Non-pigmented ciliary epithelial cell (primary cell): ENCODE measurements around the gene DUSP9.

Source experiments
- DNase-seq: peaks from one replicate; pipeline ENCODE4 v3.0.0-alpha.2; 2010; ENCODE audit warnings: low read depth

The DUSP9 gene

DNA sequence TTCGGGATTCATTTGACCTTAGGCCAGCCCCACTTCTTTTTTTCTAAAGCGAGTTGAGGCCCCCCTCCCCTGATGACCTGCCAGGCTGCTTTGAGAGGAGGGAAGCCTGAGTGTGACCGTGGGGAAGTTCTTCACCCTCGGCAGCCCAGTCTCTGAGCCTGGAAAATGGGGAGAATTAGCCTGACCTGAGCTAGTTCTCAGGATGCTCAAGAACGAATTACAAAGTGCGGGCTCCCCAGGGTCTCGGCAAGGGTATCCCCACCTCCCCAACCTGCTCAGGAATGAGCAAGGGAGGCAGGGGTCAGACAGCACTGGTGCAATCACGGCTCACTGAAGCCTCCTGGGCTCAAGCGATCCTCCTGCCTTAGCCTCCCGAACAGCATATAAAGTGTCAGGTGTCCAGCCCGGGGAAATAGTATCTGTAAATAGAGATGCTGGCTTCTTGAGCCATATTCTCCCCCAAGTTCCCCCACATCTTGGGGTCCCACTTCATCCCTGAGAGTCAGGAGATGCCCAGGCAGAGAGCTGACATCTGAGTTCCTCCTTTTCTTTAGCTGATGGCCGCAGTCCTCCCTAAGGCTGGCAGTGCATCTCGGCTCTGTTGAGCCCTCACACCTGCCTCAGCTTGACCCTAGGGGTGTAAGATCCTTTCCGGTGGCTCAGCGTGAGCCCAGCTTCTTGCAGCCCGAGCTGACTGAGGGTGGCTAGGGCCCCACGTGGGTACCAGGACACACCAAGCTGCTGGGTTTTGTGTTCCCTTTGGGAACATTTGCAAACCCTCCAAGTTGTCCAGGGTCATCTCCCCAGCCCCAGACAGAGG lies 1.6 kb downstream of the DUSP9 start:
- DNase-seq = no peak

DNA sequence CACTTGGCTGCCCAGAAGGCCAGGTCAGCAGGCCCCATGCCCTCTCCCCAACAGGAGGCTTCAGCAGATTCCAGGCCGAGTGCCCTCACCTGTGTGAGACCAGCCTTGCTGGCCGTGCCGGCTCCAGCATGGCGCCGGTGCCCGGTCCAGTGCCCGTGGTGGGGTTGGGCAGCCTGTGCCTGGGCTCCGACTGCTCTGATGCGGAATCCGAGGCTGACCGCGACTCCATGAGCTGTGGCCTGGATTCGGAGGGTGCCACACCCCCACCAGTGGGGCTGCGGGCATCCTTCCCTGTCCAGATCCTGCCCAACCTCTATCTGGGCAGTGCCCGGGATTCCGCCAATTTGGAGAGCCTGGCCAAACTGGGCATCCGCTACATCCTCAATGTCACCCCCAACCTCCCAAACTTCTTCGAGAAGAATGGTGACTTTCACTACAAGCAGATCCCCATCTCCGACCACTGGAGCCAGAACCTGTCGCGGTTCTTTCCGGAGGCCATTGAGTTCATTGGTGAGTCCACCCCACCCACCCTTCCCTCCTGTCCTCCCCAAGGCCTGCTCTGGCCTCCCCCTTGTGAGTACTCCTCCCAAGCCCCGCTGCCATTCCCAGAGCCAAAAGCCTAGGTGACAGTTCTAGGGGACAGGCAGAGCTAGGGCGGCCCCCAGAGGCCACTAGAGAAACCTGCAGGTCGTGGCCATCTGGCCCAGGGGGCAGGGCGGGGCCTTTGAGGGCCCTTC lies 2.3 kb downstream of the DUSP9 start:
- no peak for DNase-seq

DNA sequence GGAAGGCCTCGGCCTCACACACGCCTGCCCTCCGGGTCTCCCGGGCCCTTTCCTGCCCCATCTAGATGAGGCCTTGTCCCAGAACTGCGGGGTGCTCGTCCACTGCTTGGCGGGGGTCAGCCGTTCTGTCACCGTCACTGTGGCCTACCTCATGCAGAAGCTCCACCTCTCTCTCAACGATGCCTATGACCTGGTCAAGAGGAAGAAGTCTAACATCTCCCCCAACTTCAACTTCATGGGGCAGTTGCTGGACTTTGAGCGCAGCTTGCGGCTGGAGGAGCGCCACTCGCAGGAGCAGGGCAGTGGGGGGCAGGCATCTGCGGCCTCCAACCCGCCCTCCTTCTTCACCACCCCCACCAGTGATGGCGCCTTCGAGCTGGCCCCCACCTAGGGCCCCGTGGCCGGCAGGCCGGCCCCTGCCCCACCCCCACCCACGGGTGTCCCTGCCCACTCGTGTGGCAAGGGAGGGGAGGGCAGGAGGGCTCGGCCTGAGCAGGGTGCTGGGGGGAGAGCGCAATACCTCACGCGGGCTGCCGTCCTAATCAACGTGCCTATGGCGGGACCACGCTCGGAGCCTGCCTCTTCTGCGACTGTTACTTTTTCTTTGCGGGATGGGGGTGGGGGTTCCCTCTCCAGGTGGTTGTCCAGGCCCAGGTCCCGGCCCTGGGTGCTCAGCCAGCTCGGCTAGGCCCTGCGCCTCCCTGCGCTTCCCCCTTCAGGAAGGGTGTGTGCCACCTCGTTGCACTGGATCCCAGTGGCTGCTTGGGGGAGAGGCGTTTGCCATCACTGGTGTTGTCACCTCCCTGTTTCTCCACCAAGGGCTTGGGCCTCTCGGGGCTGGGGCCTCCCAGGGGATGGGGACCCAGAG lies 3.1 kb downstream of the DUSP9 start:
- no peak for DNase-seq

DNA sequence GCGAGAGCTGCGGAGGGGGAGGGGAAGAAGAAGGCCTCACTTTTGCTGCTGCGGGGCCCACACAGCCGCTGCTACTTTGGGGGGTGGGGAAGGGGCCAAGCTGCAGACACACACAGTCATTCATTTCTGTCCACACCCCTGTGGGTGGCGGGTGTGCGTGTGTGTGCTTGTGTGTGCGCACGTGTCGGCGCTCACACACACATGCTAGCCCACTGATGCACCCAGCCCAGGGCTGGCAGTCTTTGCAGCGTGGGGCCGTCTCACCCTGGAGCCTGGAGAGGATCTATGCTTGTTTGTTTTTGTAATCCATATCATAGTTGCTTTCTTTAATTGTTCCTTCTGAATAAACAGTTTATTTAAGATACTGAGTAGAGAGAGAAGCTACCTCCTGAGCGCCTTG lies 4.0 kb downstream of the DUSP9 start:
- no peak for DNase-seq

DNA sequence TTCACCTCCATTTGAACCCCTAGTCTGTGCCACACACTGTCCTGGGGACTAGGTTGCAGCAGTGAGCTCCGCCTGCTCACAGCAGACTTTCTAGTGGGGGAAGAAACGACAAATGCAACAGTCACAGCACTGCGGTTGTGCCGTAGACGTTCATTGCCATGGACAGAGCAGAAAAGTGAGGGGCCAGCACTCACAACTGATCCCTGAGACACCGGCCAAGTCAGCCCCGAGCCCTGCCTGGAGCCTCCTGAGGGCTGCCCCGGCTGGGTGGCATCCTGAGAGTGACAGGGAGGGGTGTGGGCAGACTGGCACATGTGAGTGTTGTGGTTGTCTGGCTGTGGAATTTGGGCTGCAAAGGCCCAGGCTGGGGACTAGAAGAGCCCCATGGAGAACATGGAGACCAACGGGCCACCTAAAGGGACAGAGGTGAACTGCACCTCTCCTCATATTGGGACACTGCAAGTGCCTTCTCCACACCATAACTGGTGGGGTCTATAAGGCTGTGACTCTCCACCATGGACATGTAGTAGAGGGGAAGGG lies 4.6 kb downstream of the DUSP9 start:
- DNase-seq = no peak

DNA sequence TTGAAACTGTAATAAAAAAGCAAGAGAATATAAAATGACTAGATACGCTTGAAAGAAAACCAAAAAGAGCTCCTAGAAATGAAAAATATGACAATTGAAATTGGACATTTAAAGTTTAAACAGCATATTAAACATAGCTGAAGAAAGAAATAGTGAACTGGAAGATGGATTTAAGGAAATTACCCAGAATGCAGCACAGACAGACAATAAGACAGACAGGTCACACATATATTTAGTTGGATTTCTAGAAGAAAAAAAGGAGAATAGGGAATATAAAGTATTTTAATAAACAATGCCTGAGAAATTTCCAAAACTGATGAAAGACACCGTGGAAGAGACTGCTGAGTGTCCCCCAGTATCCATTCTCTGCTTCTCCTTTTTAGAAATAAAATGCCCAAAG lies 6.6 kb downstream of the DUSP9 start:
- no peak for DNase-seq

DNA sequence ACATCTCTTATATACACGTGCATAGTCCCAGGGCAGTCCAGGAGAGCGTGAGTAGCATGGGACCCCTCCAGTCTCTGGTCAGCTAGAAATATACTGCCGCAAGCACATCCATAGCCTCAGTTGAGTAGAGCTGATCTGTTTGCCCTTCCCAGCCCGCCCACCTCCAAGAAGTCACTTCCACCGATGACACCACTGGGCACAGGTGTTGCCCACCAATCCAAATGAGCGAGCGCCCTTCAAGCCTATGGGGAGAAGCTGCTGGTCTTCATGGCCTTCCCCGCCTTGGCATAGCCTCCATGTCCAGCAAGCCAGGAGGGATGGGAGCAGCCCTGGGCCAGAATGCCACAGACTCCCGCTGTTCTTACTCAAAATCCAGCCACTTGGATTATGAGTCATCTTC lies 10.2 kb downstream of the DUSP9 start:
- DNase-seq = no peak

DNA sequence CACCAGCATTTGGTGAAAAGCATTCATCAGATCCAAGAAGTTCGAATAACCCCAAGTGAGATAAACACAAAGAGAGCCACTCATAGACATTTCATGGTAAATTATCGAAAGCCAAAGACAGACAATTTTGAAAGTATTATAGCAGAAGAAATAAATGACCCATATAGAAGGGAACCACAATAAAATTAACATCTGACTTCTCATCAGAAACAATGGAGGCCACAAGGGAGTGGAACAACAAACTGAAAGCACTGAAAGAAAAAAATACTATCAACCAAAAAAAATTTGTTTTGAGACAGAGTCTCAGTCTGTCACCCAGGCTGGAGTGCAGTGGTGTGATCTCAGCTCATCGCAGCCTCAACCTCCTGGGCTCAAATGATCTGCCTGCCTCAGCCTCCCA lies 12.3 kb downstream of the DUSP9 start:
- DNase-seq = no peak

DNA sequence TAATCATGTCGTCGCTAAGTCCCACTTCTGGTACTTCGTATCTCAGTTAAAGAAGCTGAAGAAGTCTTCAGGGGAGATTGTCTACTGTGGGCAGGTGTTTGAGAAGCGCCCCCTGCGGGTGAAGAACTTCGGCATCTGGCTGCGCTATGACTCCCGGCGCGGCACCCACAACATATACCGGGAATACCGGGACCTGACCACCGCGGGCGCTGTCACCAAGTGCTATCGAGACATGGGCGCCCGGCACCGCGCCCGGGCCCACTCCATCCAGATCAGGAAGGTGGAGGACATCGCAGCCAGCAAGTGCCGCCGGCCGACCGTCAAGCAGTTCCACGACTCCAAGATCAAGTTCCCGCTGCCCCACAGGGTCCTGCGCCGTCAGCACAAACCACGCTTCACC lies 15.3 kb downstream of the DUSP9 start:
- no peak for DNase-seq

DNA sequence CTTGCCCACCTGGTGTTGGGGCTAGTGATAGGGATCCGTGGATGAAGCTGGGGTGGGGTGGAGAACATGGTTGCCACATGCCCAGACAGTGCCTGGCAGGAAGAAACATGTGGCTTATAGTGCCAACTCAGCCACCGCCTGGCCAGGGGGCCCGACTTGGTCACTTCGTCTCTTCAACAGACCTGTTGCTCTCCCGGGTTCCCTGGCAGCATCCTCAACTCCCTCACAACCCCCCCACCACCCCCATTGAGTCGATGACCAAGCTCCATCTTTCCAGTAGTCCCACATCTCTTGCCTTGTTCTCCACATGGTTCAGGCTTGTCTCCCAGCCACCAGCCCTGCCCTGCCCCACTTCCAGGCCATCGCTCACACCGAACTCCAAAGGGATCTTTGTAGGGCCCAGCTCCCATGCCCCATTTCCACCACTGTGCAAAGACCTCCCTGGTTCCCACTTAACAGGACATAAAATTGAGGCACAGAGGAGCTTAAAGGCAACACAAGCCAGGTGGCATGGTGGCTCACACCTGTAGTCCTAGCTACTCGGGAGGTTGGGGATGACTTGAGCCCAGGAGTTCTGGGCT lies 18.8 kb downstream of the DUSP9 start:
- no peak for DNase-seq

DNA sequence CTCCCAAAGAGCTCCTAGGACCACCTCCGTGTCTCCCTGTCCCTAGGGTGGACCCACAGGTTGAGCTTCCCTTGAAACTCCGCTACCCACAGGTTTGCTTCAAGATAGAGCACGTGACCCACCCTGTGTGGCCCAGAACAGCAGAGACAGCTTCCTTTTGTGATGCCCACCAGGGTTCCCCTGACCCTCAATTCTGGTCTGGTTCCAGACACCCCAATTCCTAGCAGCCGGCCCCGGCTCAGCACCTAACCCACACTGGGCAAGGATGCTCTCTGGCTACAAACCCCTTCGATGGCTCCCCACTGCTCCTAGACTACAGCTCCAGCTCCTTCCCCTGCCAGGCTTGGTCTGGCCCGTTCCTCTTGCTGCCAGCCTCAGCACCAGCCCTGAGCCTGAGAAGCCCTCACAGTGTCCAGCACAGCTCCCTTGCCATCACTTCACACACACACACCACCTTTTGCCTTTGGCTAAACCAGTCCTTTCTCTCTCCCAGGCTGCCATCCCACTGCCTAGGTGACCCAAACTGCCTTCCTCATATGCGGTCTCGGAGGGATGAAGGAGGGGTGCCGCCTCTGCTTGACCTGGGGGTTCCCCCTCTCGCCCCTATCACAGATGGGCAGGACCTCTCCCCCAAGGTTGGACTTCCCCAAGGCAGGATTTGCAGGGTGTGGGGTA lies 20.4 kb downstream of the DUSP9 start:
- DNase-seq = no peak

DNA sequence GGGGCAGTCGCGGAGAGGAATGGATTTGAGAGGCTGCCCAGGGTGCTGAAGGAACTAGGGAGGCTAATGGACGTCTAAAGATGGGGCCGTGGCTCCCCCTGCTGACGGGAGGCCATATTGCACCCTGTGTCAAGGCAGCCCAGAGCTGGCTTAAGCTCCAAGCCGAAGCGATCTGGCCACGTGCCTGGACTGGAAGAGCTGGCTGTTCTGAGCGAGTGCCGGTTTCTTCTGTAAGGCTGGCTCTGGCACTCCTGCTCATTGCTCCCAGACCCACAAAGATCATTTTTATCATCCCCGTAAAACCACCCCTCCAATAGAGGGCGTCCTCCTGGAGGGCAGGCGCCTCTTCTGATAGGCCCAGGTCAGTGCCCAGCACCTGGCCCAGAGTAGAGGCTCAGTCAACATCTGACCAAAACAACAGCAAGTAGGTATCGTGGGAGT lies 21.0 kb downstream of the DUSP9 start:
- DNase-seq = peak; percentile 5

DNA sequence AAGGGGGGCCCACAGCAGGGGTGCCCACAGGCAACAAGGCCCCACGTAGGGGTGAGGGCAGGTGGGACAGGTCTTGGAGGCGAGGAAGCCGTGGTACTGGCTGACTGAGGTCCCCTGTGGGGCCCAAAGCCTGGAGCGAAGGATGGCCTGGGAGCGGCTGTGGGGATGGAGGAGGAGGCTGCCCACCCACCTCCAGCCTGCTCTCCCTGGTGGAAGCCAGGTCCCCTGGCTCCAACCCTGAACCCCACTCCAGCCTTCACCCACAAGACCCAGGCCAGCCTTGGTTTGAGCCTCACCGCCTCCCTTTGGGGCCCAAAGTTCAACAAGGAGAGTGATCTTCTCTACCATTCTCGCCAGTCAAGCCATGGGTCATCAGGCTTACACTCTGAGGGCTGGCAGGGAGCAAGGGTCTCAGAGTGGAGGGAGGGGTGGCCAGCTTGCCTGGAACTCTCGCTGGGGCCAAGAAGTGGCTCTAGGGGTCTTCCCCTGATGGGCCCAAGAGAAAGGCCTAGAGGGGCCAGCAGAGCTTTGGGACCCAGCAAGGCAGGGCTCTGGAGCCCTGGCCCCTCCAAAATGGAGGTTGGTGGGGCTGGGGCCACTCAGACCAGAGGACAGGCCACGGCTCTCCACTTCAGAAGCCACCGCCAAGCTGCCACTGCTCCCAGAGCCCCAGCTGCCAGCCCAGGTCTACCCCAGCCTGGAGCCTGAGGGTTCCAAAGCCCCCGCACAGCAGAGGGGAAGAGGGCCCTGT lies 21.6 kb downstream of the DUSP9 start:
- DNase-seq = no peak

DNA sequence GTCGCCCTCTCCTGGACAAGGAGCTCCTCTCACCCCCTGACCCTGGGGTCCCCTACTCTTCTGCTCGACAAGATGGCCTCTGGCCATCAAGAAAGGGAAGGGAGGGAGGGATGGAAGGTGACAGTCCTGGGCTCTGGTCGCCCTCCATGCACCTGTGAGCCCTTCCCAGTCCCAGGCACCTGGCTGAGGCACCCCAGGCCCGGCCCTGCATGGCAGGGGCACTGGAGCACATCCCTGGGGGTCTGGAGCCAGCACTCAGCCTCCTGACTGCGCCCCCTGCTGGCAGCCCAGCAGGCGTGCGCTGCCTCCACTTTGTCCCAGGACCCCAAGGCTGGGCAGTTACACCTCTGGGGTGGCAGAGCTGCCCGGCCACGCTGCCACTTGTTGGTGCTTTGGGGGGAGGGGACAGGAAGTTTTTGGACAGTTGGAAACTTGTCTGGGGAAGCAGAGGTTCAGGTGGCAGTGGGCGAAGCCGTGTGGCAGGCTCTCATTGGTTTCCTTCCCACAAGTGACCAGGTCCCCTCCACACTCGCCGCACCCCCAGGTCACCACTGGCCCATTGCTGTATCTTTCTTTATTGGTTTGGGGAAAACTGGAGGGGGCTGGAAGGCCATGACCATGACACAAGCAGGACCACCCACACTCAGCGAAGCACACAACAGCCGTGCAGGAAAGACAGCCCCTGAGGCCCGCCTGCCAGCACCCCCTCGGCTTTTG lies 22.3 kb downstream of the DUSP9 start:
- DNase-seq = no peak

DNA sequence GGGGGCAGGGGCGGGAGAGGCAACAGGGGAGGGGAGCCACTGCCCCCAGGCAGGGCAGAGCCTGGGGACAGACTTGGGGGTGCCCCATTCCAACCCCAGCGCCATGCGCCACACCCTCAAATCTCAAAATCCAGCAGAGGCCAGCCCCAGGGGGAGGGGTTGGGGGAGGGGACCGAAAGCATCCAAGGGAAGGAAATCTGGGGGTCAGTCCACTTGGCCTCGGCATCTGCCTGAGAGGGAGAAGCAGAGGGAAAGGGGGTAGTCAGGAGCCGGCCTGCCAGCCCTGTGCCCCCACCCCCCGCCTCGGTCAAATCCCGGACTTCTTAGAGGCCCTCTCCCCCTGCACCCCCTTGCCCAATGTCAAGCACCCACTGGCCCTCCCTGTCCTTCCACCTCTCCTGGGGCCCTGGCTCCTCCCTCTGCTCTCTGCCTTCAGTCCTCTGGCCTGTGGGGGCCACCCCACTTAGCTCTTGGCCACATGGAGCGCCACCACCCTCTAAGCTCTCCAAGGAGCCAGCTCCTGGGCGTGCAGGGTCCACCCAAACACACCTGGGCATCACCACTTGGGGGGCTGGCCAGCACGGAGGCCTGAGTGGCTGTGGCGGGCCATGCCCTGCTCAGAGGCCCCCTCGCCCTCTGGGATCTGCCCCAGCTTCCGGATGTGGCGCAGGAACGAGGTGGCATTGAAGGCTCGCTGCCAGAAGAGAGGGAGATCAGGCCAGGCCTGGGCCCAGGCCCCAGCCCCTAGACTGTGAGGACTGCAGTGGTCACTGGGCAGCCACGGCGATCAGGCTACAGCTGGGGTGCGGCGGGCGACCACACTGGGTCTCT lies 23.1 kb downstream of the DUSP9 start:
- DNase-seq = no peak

DNA sequence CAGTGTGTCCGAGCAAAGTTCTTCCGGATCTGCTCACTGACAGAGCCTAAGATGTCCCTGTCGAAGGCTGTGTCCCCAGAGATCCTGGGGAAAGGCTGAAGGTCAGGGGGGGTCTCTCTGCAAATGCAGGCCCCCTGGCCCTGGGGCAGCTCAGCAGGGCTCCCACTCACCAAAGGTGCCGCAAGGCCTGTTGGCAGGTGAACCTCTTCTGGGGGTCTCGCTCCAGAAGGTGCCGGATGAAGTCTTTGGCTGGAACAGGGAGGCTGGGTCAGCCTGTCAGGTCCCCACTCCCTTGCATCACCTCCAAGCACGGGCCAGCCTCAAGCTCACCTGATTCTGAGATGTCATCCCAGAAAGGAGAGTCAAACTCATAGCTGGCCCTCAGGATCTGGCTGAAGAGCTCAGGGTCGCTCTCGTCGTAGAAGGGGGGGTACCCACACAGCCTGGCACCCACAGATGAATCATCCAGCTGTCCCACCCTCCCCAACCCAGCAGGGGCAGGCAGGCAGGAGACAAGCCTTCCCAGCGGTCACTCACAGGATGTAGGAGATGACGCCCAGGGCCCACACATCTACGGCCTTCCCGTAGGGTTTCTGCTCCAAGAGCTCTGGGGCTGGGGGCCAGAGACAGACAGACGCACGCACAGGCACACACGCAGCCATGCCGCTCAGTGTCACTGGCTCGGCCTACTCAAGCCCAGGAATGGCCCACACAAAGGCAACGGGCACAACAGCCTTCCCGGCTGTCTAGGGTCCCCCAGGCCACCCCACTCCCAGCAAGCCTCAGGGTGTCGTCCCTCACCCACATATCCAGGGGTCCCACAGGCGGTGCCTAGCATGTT lies 24.0 kb downstream of the DUSP9 start:
- DNase-seq = no peak

DNA sequence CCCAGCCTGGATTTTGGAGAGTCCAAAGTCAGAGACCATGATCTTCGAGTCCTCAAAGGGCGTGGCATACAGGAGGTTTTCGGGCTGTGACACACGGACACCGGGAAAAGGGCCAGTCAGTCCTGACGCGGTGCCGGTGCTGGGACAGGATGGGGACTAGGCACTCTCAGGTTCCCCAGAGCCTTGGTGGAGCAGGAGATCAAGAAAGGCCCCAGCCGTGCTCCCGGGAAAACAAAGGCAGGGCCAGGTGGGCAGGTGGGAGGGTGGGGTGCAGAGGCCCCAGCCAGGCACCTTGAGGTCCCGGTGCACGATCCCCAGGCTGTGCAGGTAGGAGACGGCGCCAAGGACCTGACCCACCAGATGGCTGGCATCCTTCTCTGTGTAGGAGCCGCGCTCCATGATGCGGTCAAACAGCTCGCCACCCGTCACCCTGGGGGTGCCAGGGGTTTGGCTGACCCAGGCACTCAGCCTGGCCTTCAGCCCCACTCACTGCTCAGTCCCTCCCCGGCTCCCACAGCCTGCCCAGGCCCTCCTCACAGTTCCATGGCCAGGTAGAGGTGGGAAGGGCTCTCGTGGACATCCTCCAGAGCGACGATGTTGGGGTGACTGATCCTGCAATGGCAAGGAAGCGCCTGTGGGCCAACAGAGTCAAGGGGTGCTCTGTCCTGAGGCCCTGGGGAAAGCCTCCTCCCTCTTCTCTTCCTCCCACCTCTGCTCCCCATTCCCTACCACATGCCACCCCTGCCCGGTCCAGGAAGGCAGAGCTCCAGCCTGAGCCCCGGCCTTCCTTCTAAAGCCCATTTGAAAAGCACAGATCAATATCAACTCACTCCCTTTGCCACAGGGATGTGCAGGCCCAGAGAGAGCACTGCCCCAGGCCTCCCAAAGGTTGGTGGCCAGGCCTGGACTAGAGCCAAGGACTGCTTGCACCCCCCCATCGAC lies 24.9 kb downstream of the DUSP9 start:
- no peak for DNase-seq
